Astrocyte (in vitro differentiated cells and primary cell): Measurements from ENCODE around the gene EIF1. TPM values are rescaled to one million over a fixed set of nuclear protein-coding genes. Genes with fewer than 3 reads are reported as not detected.

Experiments used
- DNase-seq: peaks from one replicate; pipeline ENCODE4 v3.0.0-alpha.2; 2010; ENCODE audit warnings: low read depth
- FAIRE-seq: peaks from 2 replicates; lab custom pipeline; 2011; peaks lifted over from hg19 to GRCh38; lab: Jason Lieb, UNC
- H2AFZ ChIP-seq: 2 replicates; pipeline ENCODE4 v1.6.0; 2012; ENCODE audit warnings: low read depth, low read length, inconsistent platforms
- H3K27ac ChIP-seq: 2 replicates; pipeline ENCODE4 v1.5.1; 2011; ENCODE audit warnings: low read depth, low read length, inconsistent platforms
- H3K27me3 ChIP-seq: 2 replicates; pipeline ENCODE4 v1.6.0; 2011; ENCODE audit warnings: low read length, inconsistent platforms; ENCODE audit not compliant: insufficient read depth
- H3K36me3 ChIP-seq: 2 replicates; pipeline ENCODE4 v1.5.1; 2011; ENCODE audit warnings: low read length, inconsistent platforms; ENCODE audit not compliant: insufficient read depth
- H3K4me1 ChIP-seq: 2 replicates; pipeline ENCODE4 v1.5.1; 2011; ENCODE audit warnings: low read length, inconsistent platforms; ENCODE audit not compliant: insufficient read depth
- H3K4me2 ChIP-seq: 2 replicates; pipeline ENCODE4 v1.6.0; 2012; ENCODE audit warnings: low read length, inconsistent platforms
- H3K4me3 ChIP-seq: 2 replicates; pipeline ENCODE4 v1.5.1; 2011; ENCODE audit warnings: low read depth, mild to moderate bottlenecking, low read length, inconsistent platforms; ENCODE audit not compliant: insufficient read depth
- H3K79me2 ChIP-seq: 2 replicates; pipeline ENCODE4 v1.6.0; 2012; ENCODE audit warnings: mild to moderate bottlenecking, low read length, inconsistent platforms; ENCODE audit not compliant: insufficient read depth
- H3K9ac ChIP-seq: 2 replicates; pipeline ENCODE4 v1.6.0; 2012; ENCODE audit warnings: mild to moderate bottlenecking, low read length, inconsistent platforms
- H3K9me3 ChIP-seq: 2 replicates; pipeline ENCODE4 v1.5.1; 2012; ENCODE audit warnings: low read depth, mild to moderate bottlenecking, low read length, inconsistent platforms; ENCODE audit not compliant: insufficient read depth
- H4K20me1 ChIP-seq: 2 replicates; pipeline ENCODE4 v1.6.0; 2012; ENCODE audit warnings: low read length, inconsistent platforms; ENCODE audit not compliant: insufficient read depth
- H3K27ac Mint-ChIP-seq: one replicate; pipeline ENCODE4 v1.8.0; 2021; ENCODE audit warnings: mild to moderate bottlenecking, mixed read lengths; ENCODE audit not compliant: unreplicated experiment
- H3K27me3 Mint-ChIP-seq: one replicate; pipeline ENCODE4 v1.8.0; 2021; ENCODE audit warnings: low read depth, mixed read lengths; ENCODE audit not compliant: unreplicated experiment
- H3K36me3 Mint-ChIP-seq: one replicate; pipeline ENCODE4 v1.8.0; 2021; ENCODE audit warnings: low read depth, mixed read lengths; ENCODE audit not compliant: unreplicated experiment
- H3K4me1 Mint-ChIP-seq: one replicate; pipeline ENCODE4 v1.8.0; 2021; ENCODE audit warnings: low read depth, mixed read lengths; ENCODE audit not compliant: unreplicated experiment
- H3K4me3 Mint-ChIP-seq: one replicate; pipeline ENCODE4 v1.8.0; 2021; ENCODE audit warnings: mild to moderate bottlenecking, moderate library complexity, mixed read lengths; ENCODE audit not compliant: unreplicated experiment
- H3K9me3 Mint-ChIP-seq: one replicate; pipeline ENCODE4 v1.8.0; 2021; ENCODE audit warnings: mild to moderate bottlenecking, mixed read lengths; ENCODE audit not compliant: unreplicated experiment
- CTCF ChIP-seq: IDR thresholded peaks from 2 replicates; pipeline ENCODE4 v1.5.1; 2011; ENCODE audit warnings: low read depth, mild to moderate bottlenecking, inconsistent platforms, low read length, moderate library complexity; ENCODE audit not compliant: insufficient read depth
- EZH2 ChIP-seq: IDR thresholded peaks from 2 replicates; pipeline ENCODE4 v1.6.1; 2012; ENCODE audit warnings: mild to moderate bottlenecking, low read length, inconsistent platforms; ENCODE audit not compliant: insufficient read depth
- total RNA-seq: library from RNA; stranded (reverse); gene quantifications from 2 replicates; pipeline ENCODE4 v1.2.1, GENCODE V29; 2021

EIF1 gene
- total RNA-seq, 1 donor from 2014 or later = 767 TPM

GRCh38 chr17:41653892-41654677 lies 34.6 kb upstream of the EIF1 start:
- H2AFZ ChIP-seq = no peak overlapping the region
- no peak for FAIRE-seq
- TF ChIP-seq CTCF (no peak), EZH2 (no peak)

GRCh38 chr17:41654678-41655607 lies 33.7 kb upstream of the EIF1 start:
- Histone ChIP-seq H3K27me3 (no peaks in the 10 kb centered on the region), H3K4me3 (no peak overlapping the region), H3K4me1 (no peaks in the 10 kb centered on the region), H3K9ac (no peak overlapping the region), H3K27ac (no peak overlapping the region), H3K4me2 (no peak overlapping the region), H4K20me1 (no peaks in the 10 kb centered on the region), H3K9me3 (no peaks in the 10 kb centered on the region), H2AFZ (peak overlapping the region; percentile 60), H3K36me3 (no peaks in the 10 kb centered on the region), H3K79me2 (no peaks in the 10 kb centered on the region)
- H3K36me3 Mint-ChIP-seq = no peaks in the 10 kb centered on the region
- peaks cover 2% of the 10 kb centered on the region for H3K4me1 Mint-ChIP-seq
- no peak overlapping the region for H3K27ac Mint-ChIP-seq
- peaks cover 4% of the 10 kb centered on the region for H3K27me3 Mint-ChIP-seq
- DNase-seq (no peak), FAIRE-seq (no peak)
- H3K4me3 Mint-ChIP-seq = no peak overlapping the region
- no peaks in the 10 kb centered on the region for H3K9me3 Mint-ChIP-seq
- TF ChIP-seq EZH2 = no peak
- TF ChIP-seq CTCF = no peak

More at GRCh38 chr17:41653892-41654677, 34.6 kb upstream of the EIF1 start:
- Histone ChIP-seq H3K9me3 (no peaks in the 10 kb centered on the region), H3K9ac (no peak overlapping the region), H3K36me3 (no peaks in the 10 kb centered on the region), H3K4me3 (no peak overlapping the region), H3K27ac (no peak overlapping the region), H3K27me3 (no peaks in the 10 kb centered on the region), H3K4me1 (no peaks in the 10 kb centered on the region), H3K4me2 (no peak overlapping the region), H3K79me2 (no peaks in the 10 kb centered on the region), H4K20me1 (no peaks in the 10 kb centered on the region)
- Mint-ChIP-seq H3K27me3 (peaks cover 2% of the 10 kb centered on the region), H3K9me3 (no peaks in the 10 kb centered on the region), H3K27ac (no peak overlapping the region), H3K4me3 (no peak overlapping the region), H3K36me3 (no peaks in the 10 kb centered on the region), H3K4me1 (peaks cover 2% of the 10 kb centered on the region)
- no peak for DNase-seq
